Adipocyte (in vitro differentiated cells): Measurements from ENCODE around the gene ZNRD2.

Experiments
- DNase-seq: peaks from one replicate; pipeline ENCODE4 v3.0.0-alpha.2; 2015; ENCODE audit warnings: low read depth
- H3K27me3 ChIP-seq: replicated peaks from 2 replicates; pipeline ENCODE4 v1.7.0; 2013; ENCODE audit warnings: mild to moderate bottlenecking, low read length, moderate library complexity; ENCODE audit not compliant: control insufficient read depth, insufficient read depth
- H3K36me3 ChIP-seq: 2 replicates; pipeline ENCODE4 v1.7.0; 2013; ENCODE audit warnings: low read length, mild to moderate bottlenecking, moderate library complexity; ENCODE audit not compliant: control insufficient read depth, insufficient read depth, severe bottlenecking
- H3K4me1 ChIP-seq: 2 replicates; pipeline ENCODE4 v1.7.0; 2013; ENCODE audit warnings: mild to moderate bottlenecking, low read length, moderate library complexity; ENCODE audit not compliant: control insufficient read depth, insufficient read depth
- H3K4me3 ChIP-seq: 2 replicates; pipeline ENCODE4 v1.7.0; 2013; ENCODE audit warnings: mild to moderate bottlenecking, low read length, moderate library complexity
- H3K9ac ChIP-seq: 2 replicates; pipeline ENCODE4 v1.7.0; 2013; ENCODE audit warnings: mild to moderate bottlenecking, low read length, moderate library complexity
- H3K9me3 ChIP-seq: 2 replicates; pipeline ENCODE4 v1.7.0; 2013; ENCODE audit warnings: mild to moderate bottlenecking, low read length, moderate library complexity; ENCODE audit not compliant: control insufficient read depth

ZNRD2 gene

DNA sequence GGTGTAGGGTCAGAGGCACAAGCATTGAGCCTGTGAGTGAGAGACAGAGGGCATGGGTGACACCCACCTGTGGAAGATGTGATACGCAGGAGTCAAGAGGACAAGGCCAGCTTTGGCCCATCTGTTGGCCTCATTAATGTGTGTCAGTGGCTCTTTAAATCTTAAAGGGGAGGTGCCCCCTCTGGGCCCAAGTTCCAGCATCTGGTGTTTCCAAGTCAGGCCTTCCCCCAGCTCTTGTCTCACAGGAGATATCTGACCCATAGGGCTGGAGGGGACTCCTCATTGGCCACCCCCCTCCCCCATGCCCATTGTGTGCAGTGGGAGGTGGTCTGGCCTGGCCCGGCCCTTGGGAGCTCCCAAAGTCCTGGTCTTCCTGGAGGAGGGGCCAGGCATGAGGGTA lies 16.4 kb downstream of the ZNRD2 start:
- Histone ChIP-seq H3K4me1 (peaks cover 19% of the 10 kb centered on the region), H3K27me3 (no peaks in the 10 kb centered on the region), H3K9ac (peak overlapping the region; percentile 75), H3K9me3 (no peaks in the 10 kb centered on the region), H3K4me3 (no peak overlapping the region), H3K36me3 (peaks cover 16% of the 10 kb centered on the region)
- DNase-seq: no peak

DNA sequence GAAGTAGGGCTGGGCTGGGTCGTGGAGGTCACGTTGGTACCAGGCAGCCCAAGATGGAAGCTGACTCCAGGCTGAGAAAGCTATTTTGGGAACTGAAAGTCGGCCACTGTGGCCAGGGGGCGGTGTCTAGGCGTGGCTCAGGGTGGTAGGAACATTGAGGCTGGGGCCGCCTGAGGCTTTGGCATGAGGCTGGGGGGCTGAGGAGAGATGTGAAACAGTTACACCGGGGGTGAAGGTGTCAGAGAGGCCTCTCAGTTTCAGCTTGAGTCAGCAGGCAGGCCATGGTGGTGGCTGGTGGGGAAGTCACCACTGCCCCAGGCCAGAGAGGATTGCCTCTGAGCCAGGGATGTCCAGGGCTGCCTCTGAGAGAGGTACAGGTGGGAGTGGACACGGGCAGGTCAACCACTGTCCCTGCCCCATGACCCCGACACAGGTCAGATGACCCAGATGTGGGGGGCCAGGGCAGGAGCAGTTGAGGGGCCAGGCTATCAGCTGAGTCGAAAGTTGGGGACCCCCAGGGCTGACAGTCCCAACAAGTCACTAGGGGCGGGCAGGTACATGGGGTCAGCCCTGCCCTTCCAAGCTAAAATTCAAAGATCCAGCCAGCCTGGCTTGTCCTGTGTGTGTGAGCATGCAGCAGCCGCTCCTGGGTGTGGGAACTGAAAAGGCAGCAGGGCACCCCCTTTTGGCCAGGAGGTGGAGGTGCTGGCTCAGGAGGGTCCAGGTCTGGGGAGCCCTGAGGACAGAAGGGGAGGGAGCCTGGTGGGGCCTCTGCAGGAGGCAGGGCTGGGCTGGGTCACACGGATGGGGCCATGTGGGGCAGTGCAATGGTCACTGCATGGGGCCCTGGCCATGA lies 18.1 kb downstream of the ZNRD2 start:
- Histone ChIP-seq H3K27me3 (no peaks in the 10 kb centered on the region), H3K9ac (peak overlapping the region; percentile 75), H3K9me3 (no peaks in the 10 kb centered on the region), H3K36me3 (peaks cover 13% of the 10 kb centered on the region), H3K4me3 (no peak overlapping the region), H3K4me1 (peaks cover 19% of the 10 kb centered on the region)
- DNase-seq: peak; percentile 46

DNA sequence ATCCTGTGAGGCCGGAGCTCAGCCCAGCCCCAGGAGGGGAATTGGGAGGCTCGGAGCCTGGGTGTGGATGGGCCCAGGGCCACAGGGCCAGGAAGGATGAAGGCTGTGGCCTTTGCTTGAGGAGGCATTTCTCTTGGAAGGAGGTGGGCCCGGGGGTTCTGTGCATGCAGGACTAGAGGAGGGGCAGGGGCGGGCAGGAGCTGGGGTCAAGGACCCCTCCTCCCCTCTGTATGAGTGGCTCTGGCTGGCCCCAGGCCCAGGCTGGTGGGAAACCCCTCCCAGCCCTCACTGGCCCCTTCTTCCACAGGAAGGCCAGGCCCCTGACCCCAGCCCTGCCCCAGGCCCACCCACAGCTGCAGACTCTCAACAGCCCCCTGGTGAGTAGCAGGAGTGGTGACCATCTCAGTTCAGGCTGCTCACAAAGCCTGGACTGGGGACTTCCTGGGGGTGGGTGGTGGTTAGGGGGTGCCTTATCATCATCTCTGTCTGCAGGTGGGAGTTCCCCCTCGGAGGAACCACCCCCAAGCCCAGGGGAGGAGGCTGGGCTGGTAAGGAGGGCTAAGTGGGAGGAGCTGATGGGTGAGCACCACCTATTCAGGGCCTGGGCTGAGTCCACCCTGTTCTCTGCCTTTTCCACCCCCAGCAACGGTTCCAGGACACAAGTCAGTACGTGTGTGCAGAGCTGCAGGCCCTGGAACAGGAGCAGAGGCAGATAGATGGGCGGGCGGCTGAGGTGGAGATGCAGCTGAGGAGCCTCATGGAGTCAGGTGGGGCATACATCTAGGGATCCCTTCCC lies 19.4 kb downstream of the ZNRD2 start:
- no peak overlapping the region for H3K4me3 ChIP-seq
- no peaks in the 10 kb centered on the region for H3K27me3 ChIP-seq
- H3K9ac ChIP-seq: no peak overlapping the region
- DNase-seq: no peak
- H3K36me3 ChIP-seq: peaks cover 7% of the 10 kb centered on the region
- H3K4me1 ChIP-seq: peaks cover 19% of the 10 kb centered on the region
- H3K9me3 ChIP-seq: no peaks in the 10 kb centered on the region

DNA sequence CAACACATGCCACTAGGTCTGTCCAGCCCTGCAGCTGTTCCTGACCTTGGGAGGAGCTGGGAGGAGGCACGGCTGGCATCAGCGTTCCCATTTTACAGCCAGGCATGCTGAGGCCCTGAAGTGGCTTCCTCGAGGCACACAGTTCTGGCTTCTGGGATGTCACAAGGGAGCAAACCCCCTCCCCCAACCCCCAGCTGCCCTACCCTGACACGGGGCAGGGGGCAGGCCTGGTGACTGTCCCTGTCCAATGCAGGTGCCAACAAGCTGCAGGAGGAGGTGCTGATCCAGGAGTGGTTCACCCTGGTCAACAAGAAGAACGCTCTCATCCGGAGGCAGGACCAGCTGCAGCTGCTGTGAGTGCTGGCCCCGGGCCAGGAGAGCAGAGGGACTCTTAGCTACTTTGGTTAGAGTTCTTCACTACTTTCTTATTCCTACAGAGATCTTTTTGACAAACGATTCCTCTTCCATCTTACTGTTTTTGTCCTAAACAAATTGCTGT lies 20.0 kb downstream of the ZNRD2 start:
- no peak for DNase-seq
- no peaks in the 10 kb centered on the region for H3K27me3 ChIP-seq
- no peaks in the 10 kb centered on the region for H3K9me3 ChIP-seq
- peaks cover 7% of the 10 kb centered on the region for H3K36me3 ChIP-seq
- H3K4me1 ChIP-seq: peaks cover 24% of the 10 kb centered on the region
- no peak overlapping the region for H3K9ac ChIP-seq
- no peak overlapping the region for H3K4me3 ChIP-seq

DNA sequence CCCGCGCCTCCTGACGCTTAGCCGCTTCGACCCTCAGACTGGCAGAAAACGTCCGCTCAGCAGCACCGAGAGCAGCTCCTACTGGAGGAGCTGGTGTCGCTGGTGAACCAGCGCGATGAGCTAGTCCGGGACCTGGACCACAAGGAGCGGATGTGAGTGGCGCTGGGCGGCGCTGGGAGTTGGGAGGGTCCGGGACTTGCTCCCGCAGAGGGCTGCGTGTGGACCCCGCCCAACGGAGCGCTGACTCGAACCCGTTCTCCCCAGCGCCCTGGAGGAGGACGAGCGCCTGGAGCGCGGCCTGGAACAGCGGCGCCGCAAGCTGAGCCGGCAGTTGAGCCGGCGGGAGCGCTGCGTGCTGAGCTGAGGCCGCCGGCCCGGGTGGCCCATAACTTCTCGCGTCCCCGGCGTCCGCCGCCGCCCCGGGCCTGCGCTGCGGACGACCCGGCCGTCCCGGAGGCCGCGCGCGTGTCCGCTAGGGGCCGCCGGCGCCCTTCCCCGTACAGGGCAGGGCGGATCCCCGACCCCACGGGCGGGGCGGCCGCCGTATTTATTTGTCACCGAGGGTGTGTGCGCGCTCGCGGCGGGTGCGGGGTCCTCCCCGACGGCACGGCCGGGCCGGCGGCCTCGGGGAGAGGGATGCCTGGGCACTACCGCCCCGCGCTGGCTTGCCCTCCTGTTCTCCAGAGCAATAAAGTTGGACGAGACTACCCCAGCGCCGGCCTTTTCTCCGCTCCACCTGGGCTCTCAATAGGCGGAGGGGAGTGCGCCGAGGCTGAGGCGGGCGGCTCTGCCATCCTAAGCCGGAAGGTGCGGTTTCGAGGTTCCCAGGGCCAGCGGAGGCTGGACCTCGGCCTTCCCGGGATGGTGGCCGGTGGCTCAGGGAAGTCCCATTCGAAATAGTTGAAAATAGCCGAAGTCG lies 21.9 kb downstream of the ZNRD2 start:
- Histone ChIP-seq H3K36me3 (peaks cover 7% of the 10 kb centered on the region), H3K9ac (no peak overlapping the region), H3K27me3 (no peaks in the 10 kb centered on the region), H3K9me3 (no peaks in the 10 kb centered on the region), H3K4me3 (no peak overlapping the region), H3K4me1 (peaks cover 28% of the 10 kb centered on the region)
- peak; percentile 59 for DNase-seq

DNA sequence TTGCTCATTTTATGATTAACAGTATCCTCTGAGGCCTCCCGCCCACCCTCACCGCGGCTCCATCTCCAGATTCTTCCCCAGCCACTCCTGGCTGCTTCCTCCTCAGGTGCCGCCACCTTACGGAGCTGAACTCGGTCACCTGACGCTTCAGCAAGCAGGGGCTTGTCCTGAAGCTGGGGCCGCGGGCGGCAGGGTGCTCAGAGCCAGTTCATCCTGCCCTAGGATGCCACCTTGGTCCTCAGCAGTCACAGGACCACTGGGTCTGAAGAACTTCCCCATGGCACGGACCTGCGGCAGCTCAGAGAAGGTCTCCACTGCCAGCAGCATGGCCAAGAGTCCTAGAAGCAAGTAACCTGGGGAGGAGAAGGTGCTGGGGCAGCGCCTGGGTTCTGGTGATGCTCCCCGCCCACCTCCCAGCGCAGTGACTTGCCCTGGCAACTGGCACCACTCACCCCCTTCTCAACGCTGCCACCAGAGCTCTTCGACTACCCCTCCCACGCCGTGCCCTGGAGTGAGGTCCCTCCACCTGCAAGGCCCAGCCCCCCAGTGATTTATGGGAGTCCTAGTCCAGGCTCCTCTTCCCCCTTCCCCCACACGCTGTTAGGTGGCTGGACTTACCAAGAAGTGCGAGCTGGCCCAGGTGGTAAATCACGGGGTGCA lies 22.7 kb downstream of the ZNRD2 start:
- Histone ChIP-seq H3K9ac (no peak overlapping the region), H3K4me1 (peaks cover 20% of the 10 kb centered on the region), H3K36me3 (peaks cover 12% of the 10 kb centered on the region), H3K9me3 (no peaks in the 10 kb centered on the region), H3K4me3 (no peak overlapping the region), H3K27me3 (no peaks in the 10 kb centered on the region)
- no peak for DNase-seq

DNA sequence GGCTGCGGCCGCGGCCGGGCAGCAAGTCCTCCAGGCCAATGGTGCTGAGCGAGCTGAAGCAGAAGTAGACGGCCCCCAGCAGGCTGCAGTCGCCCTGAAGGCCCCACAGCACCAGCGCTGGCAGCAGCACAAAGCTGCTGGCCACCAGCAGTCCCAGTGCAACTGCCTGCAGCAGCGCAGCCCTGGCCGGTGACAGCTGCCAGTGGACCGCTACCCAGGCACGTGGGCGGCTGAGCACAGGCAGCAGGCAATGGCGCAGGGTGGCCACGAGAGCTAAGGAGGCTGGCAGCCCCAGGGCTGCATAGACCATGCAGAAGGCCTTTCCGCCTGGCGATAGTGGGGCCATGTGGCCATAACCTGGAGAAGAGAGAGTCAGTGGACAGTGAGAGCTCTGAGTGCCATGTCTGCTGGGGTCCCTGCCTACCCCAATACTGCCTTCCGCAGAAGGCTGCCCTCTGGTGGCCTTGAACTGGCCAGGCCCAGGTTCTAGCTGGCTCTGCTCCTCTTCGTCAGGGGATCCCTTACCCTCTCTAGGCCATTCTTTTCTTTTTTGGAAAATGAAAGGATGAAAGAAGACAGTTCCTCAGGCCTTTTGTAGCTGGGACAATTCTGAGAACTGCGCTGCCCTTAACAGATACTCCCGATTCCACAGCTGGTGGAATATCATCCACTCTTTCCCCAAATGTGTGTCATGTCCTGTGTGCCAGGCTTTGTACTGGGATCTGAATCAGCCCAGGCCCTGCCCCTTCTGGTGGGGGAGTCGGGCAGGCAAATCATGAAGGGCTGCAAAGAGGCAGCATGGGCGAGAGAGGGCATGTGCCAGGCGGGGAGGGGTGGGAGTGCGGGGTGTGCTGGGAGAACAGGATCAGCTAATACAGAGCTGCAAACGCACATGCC lies 23.5 kb downstream of the ZNRD2 start:
- no peak overlapping the region for H3K4me3 ChIP-seq
- peak; percentile 52 for DNase-seq
- H3K27me3 ChIP-seq: no peaks in the 10 kb centered on the region
- peaks cover 20% of the 10 kb centered on the region for H3K36me3 ChIP-seq
- no peak overlapping the region for H3K9ac ChIP-seq
- H3K4me1 ChIP-seq: peaks cover 13% of the 10 kb centered on the region
- no peaks in the 10 kb centered on the region for H3K9me3 ChIP-seq

DNA sequence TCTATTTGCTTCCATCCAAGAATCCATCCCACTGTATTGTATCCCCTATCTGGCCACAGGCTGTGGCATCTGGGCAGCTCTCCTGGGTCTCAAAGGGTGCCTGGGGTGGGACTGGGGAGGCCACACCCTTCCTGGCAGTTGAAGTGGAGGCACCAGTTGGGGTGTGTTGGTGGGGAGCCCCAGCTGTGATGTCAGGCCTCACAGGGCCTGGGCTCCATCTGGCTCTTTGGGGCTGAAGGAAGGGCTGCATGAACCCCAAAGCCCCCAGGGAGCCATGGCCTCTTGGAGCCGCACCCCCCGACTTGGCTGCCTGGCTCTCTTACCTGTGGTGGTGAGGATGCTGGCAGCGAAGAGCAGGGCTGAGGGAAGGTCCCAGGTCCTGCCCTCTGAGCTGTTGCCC lies 24.9 kb downstream of the ZNRD2 start:
- H3K4me3 ChIP-seq: no peak overlapping the region
- no peaks in the 10 kb centered on the region for H3K27me3 ChIP-seq
- H3K4me1 ChIP-seq: peaks cover 13% of the 10 kb centered on the region
- peak overlapping the region; percentile 46 for H3K9ac ChIP-seq
- no peaks in the 10 kb centered on the region for H3K9me3 ChIP-seq
- DNase-seq: no peak
- H3K36me3 ChIP-seq: peaks cover 20% of the 10 kb centered on the region

DNA sequence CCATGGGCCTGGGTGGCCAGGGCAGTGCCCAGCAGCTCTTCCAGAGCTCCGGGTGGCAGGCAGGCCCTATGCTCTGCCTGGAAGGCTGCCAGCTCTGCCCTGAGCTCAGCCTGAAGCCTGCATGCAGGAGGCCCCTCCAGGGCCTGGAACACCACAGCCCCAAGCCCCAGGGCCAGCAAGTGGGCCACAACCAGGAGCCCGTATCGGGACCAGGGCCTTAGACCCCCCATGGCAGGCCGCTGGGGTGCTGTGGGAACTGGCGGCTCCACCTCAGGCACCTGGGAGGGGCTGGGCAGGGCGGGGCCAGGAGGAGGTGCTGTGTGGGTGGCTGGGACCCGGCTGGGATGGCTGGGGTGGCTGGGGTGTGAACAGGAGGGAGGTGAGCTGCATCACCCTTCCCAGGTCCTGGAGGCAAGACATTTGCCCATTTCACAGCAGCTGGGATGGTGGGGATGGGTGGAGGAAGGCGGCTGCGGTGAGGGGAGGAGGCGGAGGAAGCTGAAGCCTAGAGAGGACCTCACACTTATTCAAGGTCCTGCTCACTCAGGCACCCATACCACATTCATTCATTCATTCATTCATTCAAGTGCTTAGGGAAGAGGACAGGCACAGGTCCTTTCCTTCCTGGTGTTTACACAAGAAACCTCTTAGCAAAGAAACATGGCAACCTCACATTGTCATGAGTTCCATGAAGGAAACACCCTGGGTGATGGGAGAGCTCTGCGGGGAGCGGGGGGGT lies 25.4 kb downstream of the ZNRD2 start, which contains the start of gene KCNK7:
Gene KCNK7, minus strand, starts transcription at position 258 of the 739 bp plus-strand sequence. Its CDS starts 28 bp downstream, at position 230.
- Histone ChIP-seq H3K9ac (peak within 1 kb of the TSS; percentile 46), H3K9me3 (no peaks in the 10 kb centered on the region), H3K36me3 (peaks cover 18% of the 10 kb centered on the region), H3K4me1 (peaks cover 13% of the 10 kb centered on the region), H3K27me3 (no peaks in the 10 kb centered on the region), H3K4me3 (no peak within 1 kb of the TSS)
- no peak for DNase-seq
